GM23338 (cell line): ENCODE results near the gene TENT5C.

Experiments used
- CREB1 ChIP-seq: fragments of 250-450 bp; sonication (Bioruptor Pico); IDR thresholded peaks from 2 replicates; pipeline ENCODE4 v1.5.0; 2020; ENCODE audit warnings: low read depth, mild to moderate bottlenecking, moderate library complexity
- CTCF ChIP-seq, 2 experiments: fragments of 200-600 bp in 1 of 2; sonication (generic) in 1 of 2; conservative IDR thresholded peaks; 2 replicates each; pipeline versions ENCODE4 v1.5.1 to v1.6.1; 2016 to 2017; ENCODE audit warnings: antibody characterized with exemption in 2 of 2, low read depth in 2 of 2, mild to moderate bottlenecking in 2 of 2, moderate library complexity in 1 of 2
- EZH2 ChIP-seq: fragments of 200-600 bp; sonication (generic); IDR thresholded peaks from one replicate; pipeline ENCODE4 v1.8.0; 2017; ENCODE audit warnings: antibody characterized with exemption, mild to moderate bottlenecking, low read depth; ENCODE audit not compliant: unreplicated experiment
- EZH2phosphoT487 ChIP-seq: fragments of 200-600 bp; sonication (generic); IDR thresholded peaks from one replicate; pipeline ENCODE4 v1.8.1; 2018; ENCODE audit warnings: antibody characterized with exemption; ENCODE audit not compliant: unreplicated experiment
- POLR2AphosphoS5 ChIP-seq: IDR thresholded peaks from 2 replicates; pipeline ENCODE4 v1.6.1; 2016; ENCODE audit warnings: antibody characterized with exemption, low read depth
- ZNF114 ChIP-seq: fragments of 250-450 bp; sonication (Bioruptor Pico); IDR thresholded peaks from 2 replicates; pipeline ENCODE4 v1.5.0; 2020; ENCODE audit warnings: mild to moderate bottlenecking, moderate library complexity
- ZNF331 ChIP-seq: fragments of 250-450 bp; sonication (Bioruptor Pico); IDR thresholded peaks from 2 replicates; pipeline ENCODE4 v1.5.0; 2020; ENCODE audit warnings: low read depth, mild to moderate bottlenecking, moderate library complexity
- TF ChIP-seq, protein P1 (sequence below): IDR thresholded peaks from one replicate; pipeline ENCODE4 v1.6.1; 2018; ENCODE audit warnings: antibody characterized with exemption; ENCODE audit not compliant: unreplicated experiment
- TF ChIP-seq, protein P2 (sequence below): IDR thresholded peaks from 2 replicates; pipeline ENCODE4 v1.6.1; 2016; ENCODE audit warnings: antibody characterized with exemption

DNA sequence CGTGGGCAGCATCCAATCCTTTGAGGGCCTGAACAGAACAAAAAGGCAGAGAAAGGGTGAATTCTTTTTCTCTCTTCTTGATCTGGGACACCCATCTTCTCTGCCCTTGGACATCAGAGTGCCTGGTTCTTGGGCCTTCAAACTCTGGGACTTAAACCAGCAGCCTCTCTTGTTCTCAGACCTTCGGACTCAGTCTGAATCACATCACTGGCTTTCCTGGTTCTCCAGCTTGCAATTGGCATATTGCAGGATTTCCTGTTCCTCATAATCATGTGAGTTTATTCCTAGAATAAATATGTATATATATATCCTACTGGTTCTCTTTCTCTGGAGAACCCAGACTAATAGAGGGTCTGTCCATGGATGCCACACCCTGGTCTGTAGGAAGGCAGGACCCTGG, 16.3 kb upstream of the TENT5C start:
- no peak for TF ChIP-seq CTCF (conservative IDR thresholded peaks at IDR 0.05; ENCODE audit: low read depth in 2 of 2)
- TF ChIP-seq POLR2AphosphoS5 = no peak
- no peak for TF ChIP-seq EZH2phosphoT487
- TF ChIP-seq EZH2 = no peak
- TF ChIP-seq, protein P1, sequence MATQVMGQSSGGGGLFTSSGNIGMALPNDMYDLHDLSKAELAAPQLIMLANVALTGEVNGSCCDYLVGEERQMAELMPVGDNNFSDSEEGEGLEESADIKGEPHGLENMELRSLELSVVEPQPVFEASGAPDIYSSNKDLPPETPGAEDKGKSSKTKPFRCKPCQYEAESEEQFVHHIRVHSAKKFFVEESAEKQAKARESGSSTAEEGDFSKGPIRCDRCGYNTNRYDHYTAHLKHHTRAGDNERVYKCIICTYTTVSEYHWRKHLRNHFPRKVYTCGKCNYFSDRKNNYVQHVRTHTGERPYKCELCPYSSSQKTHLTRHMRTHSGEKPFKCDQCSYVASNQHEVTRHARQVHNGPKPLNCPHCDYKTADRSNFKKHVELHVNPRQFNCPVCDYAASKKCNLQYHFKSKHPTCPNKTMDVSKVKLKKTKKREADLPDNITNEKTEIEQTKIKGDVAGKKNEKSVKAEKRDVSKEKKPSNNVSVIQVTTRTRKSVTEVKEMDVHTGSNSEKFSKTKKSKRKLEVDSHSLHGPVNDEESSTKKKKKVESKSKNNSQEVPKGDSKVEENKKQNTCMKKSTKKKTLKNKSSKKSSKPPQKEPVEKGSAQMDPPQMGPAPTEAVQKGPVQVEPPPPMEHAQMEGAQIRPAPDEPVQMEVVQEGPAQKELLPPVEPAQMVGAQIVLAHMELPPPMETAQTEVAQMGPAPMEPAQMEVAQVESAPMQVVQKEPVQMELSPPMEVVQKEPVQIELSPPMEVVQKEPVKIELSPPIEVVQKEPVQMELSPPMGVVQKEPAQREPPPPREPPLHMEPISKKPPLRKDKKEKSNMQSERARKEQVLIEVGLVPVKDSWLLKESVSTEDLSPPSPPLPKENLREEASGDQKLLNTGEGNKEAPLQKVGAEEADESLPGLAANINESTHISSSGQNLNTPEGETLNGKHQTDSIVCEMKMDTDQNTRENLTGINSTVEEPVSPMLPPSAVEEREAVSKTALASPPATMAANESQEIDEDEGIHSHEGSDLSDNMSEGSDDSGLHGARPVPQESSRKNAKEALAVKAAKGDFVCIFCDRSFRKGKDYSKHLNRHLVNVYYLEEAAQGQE = no peak
- TF ChIP-seq CREB1 (CRISPR knock-in tag) = no peak
- TF ChIP-seq, protein P2, sequence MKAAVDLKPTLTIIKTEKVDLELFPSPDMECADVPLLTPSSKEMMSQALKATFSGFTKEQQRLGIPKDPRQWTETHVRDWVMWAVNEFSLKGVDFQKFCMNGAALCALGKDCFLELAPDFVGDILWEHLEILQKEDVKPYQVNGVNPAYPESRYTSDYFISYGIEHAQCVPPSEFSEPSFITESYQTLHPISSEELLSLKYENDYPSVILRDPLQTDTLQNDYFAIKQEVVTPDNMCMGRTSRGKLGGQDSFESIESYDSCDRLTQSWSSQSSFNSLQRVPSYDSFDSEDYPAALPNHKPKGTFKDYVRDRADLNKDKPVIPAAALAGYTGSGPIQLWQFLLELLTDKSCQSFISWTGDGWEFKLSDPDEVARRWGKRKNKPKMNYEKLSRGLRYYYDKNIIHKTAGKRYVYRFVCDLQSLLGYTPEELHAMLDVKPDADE = no peak
- TF ChIP-seq ZNF331 (CRISPR knock-in tag) = no peak
- no peak for TF ChIP-seq ZNF114 (CRISPR knock-in tag)
